Activated CD4-positive, alpha-beta T cell treated with anti-CD3 and anti-CD28 coated beads, Interleukin-2, amount 50 U/mL, for 48 hours (primary cell): ENCODE results near the gene STK25.
"Not testable (repeated sequence)": the region's sequence is repeated elsewhere in the genome, so short reads cannot be mapped to it uniquely, and the experiment has no call there.

Experiments
- DNase-seq, 2 experiments: peaks; one replicate each; pipeline ENCODE4 v3.0.0-alpha.2; 2020

Gene STK25

DNA sequence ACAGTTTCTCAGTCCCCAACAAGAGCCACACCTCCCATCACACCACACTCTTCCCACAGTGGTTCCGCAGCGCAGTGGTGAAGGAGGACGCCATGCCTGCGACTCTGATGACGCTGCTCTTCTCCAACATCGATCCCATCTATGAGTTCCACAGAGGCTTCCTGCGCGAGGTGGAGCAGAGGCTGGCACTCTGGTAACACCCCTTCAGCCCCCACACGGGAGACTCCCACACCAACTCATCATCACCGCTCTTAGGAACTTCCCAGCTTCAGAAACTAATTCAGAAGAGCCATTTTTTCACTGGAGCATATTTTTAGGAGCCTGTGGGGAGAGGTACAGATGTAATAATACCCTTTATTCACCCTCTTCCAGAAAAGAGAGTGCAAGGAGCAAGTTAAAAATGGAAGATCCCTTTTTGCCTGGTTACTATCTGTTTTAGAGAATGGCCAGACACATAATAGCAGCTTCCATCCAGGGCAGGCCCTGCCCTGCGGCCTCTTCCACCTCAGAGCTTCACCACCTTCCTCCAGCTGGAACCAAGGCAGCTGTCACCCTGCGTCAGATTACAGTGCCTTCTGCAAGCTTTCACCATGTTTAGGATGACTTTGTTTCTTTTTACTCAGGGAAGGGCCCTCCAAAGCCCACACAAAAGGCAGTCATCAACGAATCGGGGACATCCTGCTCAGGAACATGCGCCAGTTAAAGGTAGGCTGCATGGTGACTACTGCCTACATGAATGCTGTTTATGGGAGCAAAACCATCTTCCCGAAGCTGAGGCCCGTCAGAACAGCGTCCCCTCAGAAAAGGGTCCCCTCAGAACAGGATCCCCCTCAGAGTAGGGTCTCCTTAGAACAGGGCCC, 44.9 kb downstream of the STK25 start:
- DNase-seq, result no peak

- no peak for DNase-seq
Measured at GRCh38 chr2:241461693-241462677, 46.4 kb downstream of the STK25 start.

GRCh38 chr2:241460631-241461030, 47.8 kb downstream of the STK25 start:
- DNase-seq, result no peak

DNA sequence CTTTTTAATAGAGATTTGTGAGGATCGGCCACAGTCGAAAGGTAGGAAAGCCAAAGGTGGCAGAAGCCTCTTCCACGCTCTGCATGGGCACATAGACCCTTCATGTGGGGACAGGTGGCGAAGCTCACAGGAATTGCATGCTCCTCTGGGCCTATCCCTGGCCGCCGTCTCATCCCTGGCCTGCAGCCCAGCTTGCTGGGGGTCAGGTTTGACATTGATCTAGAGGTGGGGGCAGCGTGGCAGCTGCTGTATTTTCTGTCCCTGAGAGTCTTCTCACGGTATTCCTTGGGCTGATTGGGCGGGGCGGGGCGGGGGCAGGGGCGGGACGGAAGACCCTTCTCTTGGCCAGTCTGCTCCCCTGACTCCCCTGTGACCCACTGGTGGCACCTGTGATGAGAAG, 48.9 kb downstream of the STK25 start:
- DNase-seq, result no peak

- no peak for DNase-seq
Measured at GRCh38 chr2:241458687-241459086, 49.7 kb downstream of the STK25 start.

DNA sequence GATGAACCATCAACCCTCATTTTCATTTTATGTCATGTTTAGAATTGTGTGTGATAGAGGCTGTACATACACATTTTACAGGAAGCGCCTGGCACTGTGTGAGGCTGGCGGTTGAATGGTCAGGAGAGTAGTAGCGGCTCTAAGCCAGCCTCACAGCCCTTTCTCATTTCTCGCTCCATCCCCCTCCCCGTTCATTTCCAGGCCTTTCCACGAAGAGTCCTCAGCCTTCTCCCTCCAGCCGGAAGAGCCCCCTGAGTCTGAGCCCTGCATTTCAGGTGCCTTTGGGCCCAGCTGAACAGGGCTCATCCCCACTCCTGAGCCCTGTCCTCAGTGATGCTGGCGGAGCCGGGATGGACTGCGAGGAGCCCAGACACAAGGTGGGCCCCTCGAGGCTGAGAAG, 51.8 kb downstream of the STK25 start:
- DNase-seq, result no peak

DNA sequence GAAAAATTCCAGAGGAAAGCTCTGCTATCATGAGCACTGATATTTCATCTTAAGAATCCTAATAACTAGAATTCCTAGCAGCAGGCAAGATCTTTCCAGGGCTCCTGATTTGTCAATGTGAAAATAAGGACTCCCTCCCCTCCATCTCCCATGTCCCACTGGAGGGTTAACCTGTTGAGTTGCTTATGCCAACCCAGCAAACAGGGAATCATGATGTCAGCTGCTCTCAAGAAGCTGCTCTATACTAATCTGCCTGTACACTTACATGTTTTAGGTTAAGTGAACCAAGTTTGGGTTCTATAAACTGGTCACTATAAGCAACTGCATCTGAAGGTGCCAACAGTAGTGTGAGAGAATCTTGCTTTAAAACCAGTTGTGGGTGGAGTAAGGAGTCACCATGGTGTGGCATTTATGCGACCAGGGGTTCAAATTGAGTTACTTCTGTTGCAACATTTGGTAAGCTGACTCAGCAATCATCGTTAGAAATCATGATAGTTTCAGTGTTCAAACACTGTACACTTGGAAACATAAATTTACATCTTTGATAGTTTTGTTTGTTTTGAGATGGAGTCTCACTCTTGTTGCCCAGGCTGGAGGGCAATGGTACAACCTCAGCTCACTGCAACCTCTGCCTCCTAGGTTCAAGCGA, 53.4 kb downstream of the STK25 start:
- DNase-seq, result no peak

DNA sequence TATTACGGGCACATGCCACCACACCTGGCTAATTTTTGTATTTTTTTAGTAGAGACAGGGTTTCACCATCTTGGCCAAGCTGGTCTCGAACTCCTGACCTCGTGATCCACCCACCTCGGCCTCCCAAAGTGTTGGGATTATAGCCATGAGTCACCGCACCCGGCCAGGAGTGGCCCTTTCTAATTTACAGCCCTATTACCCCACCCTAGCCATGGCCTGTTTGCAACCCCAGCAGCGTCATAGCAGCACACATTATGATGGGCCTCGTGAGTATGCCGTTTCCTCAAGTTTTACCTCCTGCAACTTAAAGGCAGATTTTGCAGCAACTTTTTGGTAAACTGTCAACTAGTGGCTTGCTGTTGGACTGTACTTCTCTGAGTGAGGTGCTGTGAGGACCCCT, 54.5 kb downstream of the STK25 start:
- not testable (repeated sequence) for DNase-seq

DNA sequence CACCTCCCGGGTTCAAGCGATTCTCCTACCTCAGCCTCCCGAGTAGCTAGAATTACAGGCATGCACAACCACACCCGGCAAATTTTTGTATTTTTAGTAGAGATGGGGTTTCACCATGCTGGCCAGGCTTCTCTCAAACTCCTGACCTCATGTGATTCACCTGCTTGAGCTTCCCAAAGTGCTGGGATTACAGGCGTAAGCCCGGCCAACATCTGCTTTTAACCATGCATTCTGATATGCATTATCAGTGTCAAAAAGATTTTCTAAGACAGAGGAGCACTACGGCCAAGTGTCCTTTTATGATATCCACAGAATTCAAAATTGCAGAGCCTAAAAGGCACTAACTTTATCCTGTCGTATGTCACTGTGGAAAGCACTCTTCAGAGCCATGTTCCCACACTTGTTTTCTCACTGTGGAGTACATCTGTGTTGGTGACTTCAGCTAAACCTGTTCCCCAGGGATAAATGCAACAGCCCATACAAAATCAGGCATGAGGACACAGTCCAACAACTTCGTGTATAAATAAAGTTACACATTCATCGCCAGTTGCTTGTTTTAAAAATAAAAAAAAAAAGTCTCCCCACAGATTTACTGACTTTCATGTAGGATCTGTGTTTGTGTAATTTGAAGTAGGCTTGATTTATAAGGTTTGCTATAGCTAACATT, 56.4 kb downstream of the STK25 start:
- no peak for DNase-seq

- DNase-seq, result not testable (repeated sequence)
Measured at GRCh38 chr2:241450092-241450491, 58.3 kb downstream of the STK25 start.

GRCh38 chr2:241445426-241445825, 63.0 kb downstream of the STK25 start:
- DNase-seq, result no peak

DNA sequence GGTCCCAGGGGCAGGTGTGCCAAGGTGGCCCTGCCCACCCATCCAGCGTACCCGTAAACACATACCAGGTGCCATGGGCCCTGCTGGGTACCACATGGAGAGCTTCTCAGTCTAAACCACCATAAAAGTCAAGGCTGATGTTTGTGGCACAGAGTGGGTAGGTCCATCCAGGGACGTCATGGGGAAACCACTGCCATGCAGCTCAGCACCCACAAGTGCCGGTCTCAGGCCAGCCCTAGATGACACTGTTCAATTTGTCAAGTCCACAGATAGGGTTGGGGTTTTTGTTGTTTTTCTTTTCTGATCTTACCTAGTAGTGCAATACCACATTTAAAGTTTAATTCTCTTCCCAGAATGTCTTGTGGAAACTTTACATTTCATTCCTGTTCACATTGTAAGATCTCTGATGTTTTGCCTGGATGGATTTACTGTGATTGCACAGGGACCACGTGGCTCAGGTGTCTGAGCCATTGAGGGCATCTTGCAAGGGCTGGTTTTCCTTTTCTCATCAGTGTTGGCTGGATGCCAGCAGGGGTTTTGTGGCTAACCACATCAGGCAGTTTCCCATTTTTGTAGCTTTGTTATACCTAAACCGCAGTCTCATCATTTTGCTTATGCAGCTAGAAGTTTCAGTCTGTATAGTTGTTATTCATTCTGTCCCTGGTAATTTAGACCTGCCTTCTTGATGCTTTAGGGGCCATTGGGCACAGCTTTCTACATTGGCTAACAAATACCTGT, 64.7 kb downstream of the STK25 start:
- peak; percentile 97 to 98 for DNase-seq
